Suppressor macrophage treated with lipopolysaccharide for 4 hours (primary cell): ENCODE data around the gene RIC8A.
"Not testable (repeated sequence)": the region's sequence is repeated elsewhere in the genome, so short reads cannot be mapped to it uniquely, and the experiment has no call there.

Source experiments
- DNase-seq: peaks from one replicate; pipeline ENCODE4 v3.0.0-alpha.2; 2020

Gene RIC8A

DNA sequence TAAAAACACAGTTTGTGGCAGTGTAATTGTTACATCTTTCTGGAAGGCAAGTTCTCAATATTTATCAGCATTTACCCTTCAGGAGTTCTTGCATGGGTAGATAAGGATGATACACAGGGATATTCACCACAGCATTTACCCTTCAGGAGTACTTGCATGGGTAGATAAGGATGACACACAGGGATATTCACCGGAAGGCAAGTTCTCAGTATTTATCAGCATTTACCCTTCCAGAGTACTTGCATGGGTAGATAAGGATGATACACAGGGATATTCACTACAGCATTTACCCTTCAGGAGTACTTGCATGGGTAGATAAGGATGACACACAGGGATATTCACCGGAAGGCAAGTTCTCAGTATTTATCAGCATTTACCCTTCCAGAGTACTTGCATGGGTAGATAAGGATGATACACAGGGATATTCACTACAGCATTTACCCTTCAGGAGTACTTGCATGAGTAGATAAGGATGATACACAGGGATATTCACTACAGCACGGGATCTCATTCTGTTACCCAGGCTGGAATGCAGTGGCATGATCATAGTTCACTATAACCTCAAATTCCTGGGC, 13.2 kb downstream of the RIC8A start:
- DNase-seq: not testable (repeated sequence)

DNA sequence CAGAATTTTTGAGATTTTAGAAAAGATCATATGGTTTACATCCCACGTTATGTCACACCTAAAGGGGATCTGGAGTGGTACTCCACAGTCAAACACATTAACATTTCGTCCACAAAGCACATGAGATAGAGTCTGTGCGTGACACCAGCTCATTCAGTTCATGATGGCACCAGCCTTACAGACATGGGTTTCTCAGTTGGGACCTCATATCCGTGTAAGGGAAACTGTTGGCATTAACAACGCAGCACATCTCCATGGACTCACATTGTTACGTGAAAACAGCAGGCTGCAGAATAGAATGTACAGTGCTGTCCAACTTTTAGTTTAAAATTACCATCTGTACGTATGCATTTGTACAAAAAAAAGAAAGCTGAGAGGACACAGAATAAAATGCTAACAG, 14.0 kb downstream of the RIC8A start:
- DNase-seq: no peak

DNA sequence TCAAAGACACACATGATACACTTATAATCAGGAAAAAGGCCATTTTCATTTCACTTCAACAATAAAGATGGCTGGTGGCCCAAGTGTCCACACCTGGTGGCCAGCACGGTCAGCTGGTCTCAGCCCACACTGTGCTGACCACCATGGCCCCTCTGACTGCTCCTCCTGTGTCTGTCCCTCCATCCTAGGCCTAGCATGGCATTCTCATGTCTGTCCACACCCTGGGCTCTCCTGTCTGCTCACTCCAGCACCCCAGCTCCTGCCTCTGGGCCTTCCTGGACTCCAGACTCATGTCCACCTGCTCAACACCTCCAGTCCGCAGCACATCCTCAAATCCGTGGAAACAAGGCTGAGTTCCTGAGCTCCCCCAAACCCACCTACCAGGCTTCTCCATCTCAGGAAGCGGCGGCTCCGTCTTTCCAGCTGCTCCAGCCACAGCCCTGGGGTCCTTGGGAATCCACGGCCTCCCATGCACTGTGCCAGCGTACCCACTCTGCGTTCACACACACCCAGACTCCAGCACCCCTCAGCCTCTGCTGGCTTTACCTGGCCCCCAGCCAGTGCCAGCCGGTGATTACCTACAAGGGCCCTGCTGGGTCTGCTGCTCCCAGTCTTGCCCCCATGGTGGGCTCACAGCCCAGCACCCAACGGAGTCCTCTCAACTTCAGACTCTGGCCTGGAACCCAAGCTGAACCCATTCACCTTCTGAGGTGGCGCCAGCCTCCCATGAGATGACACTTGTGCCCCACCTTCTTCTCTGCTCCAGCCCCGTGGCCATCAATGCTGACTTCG, 14.7 kb downstream of the RIC8A start:
- no peak for DNase-seq

DNA sequence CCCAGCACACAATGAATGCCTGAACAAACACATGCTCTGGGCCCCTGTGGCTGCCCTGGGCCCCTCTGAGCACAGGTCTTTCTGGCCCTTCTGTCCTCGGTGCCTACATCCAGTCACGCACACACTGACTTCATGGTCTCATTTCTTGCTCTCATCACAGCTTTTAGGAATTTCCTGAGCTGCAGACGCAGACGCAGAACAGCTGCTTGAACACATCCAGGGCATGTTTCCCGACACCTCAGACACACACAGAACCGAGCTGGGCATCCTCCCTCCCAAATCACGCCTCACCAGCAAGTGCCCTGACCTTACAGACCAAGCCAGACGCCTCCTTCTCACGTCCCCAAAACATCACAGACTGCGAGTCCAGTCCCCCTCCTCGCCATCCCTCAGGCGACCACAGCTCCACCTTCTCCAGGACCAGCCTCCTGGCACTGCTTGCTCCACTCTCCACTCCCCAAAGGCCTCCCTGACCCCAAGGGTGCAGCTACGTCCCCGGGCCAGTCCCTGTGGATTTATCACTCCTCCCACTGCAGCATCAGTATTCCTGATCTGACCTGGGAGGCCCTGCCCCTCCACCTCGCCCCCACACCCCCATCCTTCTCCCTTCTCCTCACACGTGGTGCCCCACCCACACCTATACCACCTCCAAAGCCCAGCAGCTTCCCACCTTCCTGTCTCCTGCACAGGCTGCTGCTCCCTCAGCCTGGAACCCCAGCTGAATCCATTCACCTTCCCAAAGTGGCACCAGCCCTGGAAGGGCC, 15.7 kb downstream of the RIC8A start:
- no peak for DNase-seq

DNA sequence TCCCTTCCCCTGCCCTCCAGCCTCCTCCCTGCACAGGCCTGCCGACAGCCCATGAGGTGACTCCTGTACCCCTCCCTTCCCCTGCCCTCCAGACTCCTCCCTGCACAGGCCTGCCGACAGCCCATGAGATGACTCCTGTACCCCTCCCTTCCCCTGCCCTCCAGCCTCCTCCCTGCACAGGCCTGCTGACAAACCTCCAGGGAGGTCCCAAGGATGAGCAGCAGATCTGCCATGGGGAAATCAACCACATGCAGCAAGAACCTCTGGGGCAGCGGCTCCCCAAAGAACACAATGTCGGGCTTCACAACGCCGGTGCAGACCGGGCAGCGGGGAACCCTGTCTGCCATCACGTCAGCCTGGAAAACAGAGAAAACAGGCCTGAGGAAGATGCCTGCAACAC, 16.4 kb downstream of the RIC8A start:
- DNase-seq: no peak

DNA sequence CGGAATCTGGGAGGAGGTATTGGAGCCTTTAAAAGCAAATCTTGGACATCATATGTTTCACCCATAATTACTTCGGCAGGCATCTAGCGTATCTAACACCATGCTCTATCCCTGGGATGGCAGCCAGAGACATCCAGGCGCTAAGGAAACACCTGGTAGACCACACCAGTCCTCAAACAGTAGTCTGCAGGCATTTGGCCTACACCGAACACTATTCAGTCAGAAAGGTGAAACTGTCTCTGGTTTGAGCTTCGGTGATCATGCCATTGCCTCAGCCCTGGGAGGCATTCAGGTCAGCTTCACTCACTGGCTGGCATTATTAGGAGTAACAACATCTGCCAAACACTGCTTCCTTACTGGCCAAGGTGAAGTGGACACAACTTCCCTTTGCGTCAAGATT, 16.9 kb downstream of the RIC8A start:
- no peak for DNase-seq

DNA sequence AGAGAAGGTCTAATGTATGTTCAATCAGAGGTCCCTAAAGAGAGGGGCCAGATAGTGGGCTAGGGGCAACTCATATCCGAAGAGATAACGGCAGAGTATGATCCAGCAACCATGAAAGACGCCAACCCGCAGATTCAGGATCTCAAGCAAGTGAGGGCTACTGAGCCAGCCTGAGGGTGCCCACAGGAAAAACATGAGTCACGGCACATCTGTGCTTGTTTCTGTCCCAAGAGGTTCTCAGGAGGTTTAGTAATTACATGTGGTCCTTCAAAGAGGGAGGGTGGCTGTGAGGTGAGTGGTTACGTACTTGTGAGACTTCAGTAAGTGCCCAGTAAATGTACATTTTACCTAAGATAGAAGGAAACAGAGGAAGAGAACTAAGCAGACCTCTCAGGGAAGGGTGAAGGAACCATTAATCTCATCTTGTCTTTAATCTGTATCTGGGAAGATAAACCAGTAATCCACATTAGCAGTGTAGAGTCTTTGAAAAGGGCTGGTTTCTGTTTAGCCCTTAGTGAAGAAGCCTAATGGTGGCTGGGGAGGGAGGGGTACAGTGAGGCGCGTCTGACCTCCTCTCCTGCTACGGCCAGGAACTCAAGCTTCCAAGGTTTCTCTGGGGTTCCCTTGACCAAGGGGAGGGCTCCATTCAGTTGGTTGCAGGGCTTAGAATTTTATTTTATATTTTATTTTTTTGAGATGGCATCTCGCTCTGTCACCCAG, 18.4 kb downstream of the RIC8A start:
- no peak for DNase-seq

DNA sequence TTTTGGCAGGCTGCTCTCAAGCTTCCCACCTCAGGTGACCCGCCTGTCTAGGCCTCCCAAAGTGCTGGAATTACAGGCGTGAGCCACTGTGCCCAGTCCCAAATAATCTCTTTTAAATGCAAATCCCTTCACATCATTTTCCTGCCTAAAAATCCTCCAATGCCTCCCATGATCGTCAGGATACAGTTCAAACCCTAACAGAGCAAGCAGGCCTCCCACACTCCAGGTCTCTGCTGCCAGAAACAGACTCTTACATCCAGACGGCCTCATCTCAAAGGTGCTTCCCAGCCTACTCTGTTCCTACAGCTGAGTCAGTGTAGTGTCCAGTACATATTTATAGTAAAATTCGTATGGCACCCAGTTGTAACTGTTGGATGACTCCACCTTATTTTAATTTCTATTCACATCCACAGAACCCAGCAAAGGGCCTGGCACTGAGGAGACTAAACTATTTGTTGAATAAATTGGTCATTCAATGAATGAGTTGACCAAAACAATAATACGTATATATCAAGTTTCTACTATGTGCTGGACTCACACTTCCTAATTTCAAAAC, 20.4 kb downstream of the RIC8A start:
- no peak for DNase-seq

DNA sequence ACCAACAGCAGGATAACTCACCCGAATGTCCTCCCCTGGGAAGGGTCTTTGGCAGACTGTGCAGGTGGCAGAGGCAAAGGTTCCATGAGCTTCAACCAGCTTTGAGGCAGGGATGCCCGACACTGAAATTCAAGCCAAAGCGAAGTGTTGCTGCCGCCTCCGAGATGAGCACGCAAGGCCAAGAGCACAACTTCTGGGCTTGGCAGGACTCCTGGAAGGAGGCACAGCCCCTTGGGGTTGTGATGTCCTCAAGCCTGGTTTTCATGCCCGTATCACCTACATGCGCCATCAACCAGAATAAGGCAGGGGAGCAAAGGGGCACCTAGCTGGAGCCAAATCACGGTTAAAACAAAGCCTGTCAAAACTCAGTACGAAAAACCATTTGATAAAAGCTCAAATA, 22.9 kb downstream of the RIC8A start:
- no peak for DNase-seq

DNA sequence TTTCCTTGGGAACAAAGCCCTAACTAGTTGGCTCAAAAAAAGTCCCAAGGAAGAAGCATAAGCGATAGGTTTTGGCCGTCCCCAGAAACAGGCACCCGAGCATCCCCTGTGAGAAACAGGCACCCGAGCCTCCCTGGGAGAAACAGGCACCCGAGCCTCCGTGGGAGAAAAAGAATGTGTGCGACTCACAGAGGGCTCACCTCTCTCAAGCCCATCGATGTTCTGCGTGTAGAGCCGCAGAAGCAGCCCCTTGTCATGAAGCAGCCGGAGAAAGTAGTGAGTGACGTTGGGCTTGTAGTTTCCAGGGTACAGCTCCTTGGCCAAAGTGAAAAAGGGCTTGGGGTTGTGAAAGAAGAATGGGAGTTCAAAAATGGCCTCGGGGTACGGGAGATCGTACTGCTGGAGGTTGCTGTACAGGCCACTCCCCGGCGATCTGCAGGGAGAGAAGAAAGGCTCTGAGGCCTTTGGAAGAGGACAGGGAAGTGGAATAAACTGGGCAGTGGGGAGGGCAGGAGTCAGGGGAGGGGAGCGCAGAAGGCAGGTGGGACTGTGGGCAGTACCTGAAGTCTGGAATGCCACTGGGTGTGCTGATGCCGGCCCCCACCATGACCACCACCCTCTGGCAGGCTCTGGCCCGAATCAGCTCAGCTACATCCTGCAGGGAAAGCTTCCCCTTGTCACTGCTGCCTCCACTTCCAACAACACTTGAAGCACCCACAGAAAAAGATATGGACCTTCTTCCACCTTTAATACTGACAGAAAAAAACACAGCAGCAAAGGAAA, 25.5 kb downstream of the RIC8A start:
- no peak for DNase-seq

DNA sequence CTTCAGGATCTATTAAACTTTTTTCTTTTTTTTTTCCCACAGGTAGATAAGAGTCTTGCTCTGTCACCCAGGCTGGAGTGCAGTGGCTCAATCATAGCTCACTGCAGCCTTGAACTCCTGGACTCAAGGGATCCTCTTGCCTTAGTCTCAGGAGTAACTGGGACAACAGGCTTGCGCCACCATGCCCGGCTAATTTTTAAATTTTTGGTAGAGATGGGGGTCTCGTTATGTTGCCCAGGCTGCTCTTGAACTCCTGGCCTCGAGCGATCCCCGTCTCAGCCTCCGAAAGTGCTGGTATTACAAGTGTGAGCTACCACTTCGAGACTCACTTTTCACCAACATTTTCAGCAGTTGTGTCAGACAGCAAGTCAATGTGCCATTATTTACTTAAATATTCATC, 27.7 kb downstream of the RIC8A start:
- no peak for DNase-seq

DNA sequence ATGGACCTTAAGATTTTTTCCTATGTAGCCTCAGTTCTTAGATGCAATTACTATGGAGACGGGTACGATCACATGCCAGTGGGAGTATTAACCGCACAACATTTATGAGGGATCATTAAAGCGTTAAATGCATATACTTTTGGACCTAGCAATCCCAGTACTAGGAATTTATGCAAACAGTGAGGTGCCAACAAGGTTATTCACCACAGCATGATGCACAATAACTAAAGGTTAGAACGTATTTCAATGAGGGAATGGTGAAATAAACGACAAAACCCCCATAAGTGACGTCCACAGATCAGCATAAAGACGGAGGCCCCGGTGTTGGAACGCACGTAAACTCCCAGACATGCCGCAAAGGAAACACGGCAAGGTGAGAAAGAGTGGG, 28.1 kb downstream of the RIC8A start:
- no peak for DNase-seq

DNA sequence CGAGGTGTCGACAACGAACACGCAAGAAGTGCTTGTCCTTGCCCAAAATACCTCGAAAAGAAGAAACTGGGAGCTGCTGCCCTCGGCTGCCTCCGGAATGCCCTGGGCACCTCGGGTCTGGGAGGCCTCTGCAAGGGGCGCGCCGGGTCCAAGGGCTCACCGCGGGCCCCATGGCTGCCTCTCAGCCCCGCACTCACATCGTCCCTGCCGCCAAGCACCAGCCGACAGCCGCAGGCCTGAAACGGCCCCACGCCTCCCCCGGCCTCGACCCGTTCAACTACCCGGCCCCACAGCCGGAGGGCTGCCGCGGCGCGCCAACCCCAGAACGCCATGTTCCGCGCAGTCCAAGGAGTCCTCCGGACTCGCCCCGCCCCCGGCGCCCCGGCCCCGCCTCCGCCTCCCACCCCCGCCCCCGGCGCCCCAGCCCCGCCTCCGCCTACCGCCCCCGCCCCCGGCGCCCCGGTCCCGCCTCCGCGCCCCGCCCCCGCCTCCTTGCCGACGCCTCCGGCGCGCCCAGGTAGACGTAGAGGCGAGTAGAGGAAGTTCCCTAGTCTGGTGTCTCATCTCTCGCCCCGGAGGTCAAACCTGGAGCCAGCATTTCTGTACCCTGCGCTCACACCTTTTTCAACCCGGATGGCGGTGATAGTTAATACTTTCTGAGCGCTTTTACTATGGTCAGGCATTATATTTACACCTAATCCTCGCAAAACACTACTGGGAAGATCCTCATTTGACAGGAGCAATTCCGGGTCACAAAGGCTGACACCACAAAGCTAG, 28.7 kb downstream of the RIC8A start, which contains the start of gene SIRT3:
Gene SIRT3 (minus strand): TSS at position 346 of the 777 bp plus-strand sequence. CDS start 14 bp downstream, at position 332.
- DNase-seq: peak; percentile 76

DNA sequence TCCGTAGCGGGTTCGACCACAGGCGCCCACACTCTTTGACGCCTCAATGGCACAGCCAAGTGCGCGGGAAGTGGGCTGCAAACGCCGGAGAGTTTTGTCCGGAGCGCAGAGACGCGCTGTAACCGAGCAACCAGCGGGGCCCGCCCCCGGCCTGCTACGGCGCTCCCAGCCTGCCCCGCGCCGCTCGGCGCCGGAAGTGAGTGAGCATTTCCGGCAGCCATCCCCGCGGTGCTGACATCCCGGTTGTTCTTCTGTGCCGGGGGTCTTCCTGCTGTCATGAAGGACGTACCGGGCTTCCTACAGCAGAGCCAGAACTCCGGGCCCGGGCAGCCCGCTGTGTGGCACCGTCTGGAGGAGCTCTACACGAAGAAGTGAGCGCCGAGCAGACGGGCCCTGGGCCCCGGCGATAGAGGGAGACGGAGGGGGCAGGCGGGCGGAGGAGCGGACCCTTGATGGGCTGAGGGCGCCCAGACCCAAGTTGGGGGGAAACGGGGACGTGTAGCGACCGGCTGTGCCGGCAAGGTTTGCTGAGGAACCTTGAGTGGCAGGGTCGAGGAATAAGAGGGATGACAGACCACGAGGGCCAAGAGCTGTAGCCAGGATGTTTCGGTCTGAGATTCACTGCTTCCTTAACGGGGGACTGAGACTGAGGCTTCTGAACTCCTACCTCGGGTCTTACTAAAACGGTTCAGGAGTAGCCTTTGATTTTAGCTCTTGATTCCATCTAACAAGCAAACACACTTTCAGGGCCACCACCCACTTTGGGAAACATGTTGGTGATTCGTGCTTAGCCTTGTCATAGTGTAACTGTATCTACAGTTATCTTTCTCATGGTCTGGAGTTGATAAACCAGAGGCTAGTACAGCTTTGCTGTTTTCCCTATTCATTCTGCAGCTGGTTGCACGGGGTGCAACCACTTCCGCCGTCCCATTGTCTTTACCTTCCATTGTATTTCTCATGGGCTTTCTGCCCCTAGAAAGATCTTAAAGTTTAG, 29.6 kb downstream of the RIC8A start, which contains the start of gene PSMD13:
Gene PSMD13 (plus strand): TSS at position 203 of the 994 bp plus-strand sequence. CDS start 74 bp downstream, at position 277.
- DNase-seq: peak; percentile 94

DNA sequence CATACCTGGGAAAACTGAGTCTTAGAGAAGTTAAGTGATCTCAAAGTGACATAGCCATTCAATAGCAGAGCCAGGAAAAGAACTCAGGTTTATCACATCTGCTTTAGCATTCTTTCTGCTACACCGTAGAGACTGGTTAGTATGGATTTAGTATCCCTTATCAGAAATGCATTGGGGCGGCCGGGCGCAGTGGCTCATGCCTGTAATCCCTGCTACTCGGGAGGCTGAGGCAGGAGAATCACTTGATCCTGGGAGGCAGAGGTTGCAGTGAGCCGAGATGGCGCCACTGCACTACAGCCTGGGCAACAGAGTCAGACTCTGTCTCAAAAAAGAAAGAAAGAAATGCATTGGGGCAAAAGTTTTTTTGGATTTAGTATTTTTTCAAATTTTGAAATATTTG, 30.8 kb downstream of the RIC8A start:
- DNase-seq: not testable (repeated sequence)

DNA sequence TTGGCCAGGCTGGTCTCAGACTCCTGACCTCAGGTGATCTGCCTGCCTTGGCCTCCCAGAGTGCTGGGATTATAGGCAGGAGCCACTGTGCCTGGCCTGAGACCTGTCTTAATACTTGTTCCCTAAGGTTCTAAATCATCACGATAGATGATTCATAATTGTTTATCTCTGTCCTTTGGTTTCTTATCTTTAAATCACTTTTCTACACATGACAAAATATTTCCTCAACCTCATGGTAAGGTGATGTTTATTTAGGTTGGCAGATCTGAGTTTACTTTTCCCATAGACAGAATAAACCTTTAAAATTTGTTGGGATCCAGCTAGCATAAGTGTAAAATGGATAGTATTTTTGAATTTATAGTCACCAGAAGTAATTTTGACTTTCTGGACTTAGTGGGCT, 32.8 kb downstream of the RIC8A start:
- DNase-seq: no peak

DNA sequence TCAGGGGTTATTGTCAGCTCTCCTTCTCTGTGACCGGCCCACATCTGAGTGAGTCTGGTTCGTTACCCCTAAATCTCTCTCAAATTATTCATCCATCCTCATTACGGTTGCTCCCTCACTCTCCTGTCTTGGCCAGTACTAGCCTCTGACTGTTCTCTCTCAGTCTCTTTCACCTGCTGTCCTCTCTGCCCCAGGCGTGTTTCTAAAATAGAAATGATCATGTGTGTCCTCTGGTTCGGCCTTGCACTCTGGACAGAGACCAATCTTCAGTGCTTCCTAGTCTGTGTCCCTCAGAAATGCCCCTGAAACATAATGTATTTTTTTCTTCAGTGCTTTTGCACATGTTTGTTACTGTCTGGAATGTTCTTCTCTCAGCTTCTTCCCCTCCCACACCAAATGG, 34.1 kb downstream of the RIC8A start:
- no peak for DNase-seq

DNA sequence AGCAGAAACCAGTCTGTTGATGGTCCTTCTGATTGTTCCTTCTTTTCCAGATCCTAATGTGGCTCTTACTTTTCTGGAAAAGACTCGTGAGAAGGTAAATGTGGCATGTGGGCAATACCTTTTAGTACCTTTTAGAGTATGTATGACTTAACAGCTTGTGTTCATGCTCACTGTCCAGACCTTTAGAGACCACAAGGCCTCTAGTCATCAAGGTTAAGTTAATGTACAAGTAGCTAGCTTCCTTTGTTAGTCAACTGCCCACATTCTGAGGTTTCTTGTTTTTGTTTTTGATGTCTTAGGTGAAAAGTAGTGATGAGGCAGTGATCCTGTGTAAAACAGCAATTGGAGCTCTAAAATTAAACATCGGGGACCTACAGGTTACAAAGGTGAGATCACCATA, 36.9 kb downstream of the RIC8A start:
- DNase-seq: no peak

DNA sequence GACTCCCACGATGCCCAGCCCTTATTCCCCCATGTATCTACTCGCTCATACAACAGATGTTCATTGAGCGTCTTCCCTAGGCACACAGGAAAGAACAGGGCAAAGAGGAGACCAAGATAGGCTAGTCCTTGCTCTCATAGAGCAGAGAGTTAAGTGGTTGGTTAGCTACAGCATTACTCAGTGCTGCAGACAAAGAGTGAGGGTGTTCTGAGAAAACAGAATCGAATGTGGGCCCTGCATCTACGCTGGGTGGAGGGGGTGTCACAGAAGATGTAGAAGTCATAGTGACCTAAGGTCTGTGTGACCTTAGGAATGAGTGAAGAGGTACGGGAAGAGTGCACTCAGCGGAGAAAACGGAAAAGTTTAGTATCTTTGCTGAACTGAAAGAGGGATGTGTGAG, 41.6 kb downstream of the RIC8A start:
- DNase-seq: no peak

DNA sequence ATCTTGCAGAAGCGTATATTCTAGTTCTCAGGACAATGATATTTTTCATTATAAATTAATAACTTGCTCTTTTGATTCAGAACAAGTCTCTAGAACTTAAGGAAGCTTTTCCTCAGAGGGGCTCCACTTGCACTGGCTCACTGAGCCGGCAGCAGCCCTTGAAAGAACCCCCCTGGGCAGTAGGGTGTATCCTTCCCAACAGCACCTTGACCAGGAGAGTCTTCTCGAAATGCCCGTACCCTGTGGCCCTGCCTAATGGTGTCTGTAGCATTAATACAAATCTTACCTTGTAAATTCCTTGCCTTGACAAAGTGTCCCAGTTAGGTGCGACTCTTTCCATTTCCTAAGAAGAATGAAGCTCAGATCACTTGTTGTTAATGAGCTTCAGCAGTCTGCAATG, 42.8 kb downstream of the RIC8A start:
- DNase-seq: no peak
